ENCODE results near the gene E2F7.

GRCh38 chr12:77005611-77006098 lies 59.7 kb downstream of the E2F7 start:
- TF ChIP-seq, protein P1, sequence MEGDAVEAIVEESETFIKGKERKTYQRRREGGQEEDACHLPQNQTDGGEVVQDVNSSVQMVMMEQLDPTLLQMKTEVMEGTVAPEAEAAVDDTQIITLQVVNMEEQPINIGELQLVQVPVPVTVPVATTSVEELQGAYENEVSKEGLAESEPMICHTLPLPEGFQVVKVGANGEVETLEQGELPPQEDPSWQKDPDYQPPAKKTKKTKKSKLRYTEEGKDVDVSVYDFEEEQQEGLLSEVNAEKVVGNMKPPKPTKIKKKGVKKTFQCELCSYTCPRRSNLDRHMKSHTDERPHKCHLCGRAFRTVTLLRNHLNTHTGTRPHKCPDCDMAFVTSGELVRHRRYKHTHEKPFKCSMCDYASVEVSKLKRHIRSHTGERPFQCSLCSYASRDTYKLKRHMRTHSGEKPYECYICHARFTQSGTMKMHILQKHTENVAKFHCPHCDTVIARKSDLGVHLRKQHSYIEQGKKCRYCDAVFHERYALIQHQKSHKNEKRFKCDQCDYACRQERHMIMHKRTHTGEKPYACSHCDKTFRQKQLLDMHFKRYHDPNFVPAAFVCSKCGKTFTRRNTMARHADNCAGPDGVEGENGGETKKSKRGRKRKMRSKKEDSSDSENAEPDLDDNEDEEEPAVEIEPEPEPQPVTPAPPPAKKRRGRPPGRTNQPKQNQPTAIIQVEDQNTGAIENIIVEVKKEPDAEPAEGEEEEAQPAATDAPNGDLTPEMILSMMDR (IDR thresholded peaks at IDR 0.05; ENCODE audit: low read depth, low read length, poor library complexity, severe bottlenecking): no peak
- no peak for TF ChIP-seq EZH2phosphoT487 (IDR thresholded peaks at IDR 0.05; ENCODE audit: borderline replicate concordance, low read length)

Measured in DOHH2 (cell line).